Measurements from ENCODE around the gene PALB2.

Gene PALB2

DNA sequence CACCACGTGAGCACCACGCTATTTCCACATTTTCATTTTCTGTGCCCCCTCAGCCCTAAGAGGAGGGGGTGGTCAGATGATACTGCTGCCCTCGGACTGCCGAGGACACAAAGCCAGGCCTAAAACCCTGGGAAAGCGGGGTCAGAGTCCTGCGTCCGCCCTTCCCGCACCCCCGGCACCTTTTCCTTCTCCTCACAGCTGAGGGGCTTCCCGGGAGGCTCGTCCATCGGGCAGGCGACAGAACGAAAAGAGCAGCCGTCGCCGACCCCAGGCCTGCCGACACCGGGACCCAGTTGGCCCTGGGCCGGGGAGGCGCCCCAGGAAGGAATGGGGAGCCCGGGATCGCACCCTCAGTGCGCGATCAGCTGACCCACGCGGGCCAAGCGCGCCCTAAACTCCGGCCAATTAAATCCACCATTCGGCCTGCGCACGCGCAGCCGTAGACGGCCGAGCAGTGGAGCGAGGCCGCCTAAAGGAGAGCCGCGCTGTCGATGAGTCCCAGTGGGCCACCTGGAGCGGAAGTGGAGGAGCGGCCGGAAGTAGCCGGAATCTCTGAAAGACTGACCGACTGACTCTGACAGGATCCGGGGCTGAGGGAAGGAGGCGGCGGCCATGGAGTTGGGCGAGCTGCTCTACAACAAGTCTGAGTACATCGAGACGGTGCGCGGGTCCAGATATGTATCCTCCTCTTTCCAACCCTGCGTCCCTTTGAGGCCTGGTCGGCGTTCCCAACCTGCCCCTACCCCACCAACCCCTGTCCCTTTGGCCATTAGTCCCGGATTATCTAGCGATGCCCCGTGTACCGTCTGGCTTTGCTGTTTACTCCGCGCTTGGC lies at the start of gene PALB2, which contains the start of gene DCTN5:
PALB2 (minus strand) TSS at position 380 of the 835 bp plus-strand sequence; CDS start at position 227, 153 bp downstream.
DCTN5 (plus strand) TSS at position 536 of the 835 bp plus-strand sequence; CDS start at position 613, 77 bp downstream.
- peak; percentile 90 for DNase-seq

- no peak for DNase-seq
These were observed 48.5 kb upstream of the PALB2 start for GRCh38 chr16:23689442-23690187.

DNA sequence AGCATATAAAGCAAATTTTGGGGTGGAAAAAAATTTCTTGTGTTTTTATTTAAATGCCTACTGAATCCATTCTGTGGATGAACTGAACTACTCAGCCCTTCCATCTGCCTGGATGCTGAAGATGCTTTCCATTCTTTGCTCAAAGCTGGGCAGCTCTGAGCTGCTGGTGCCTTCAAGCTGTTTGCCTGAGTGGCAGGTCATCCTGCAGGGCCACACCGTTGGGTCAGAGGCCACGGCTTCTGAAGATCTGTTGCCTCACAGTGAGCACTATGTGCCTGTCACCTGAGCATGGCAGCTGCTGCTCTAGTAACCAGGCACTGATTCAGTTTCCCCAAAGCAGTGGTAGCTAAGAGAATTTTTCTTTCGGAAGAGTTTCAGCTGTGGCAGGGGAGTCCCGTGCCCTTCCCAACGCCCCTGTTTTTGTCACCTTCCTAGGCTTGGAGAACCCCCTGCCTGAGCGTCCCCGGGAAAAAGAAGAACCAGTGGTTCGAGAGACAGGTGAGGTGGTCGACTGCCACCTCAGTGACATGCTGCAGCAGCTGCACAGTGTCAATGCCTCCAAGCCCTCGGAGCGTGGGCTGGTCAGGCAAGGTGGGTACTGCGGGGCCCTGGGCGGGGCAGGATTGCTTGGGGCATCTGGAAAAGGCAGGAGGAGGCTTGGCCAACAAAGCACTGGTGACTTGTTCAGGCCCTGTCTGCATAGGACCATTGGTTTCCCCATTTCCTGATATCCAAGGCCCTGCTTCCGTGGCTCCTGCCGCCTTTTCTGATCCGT lies 46.1 kb upstream of the PALB2 start:
- no peak for DNase-seq

DNA sequence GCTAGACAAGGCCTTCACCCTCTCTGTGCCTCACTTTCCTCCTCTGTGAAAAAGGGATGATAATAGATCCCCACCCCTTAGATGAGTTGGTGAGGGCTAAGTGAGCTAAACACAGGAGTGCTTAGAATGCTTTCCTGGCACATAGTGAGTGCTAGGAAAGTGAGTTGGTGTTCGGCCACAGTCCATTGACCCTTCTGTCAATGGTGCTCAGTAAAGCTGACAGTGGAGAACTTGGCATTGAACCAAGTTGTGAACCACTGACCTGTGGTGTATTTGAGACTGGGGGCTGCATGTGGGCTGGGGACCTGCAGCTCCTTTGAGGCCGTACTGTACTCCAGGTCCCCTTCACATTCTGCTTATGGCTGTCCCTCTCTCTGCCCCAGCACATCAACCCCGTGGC lies 42.4 kb upstream of the PALB2 start:
- no peak for DNase-seq

DNA sequence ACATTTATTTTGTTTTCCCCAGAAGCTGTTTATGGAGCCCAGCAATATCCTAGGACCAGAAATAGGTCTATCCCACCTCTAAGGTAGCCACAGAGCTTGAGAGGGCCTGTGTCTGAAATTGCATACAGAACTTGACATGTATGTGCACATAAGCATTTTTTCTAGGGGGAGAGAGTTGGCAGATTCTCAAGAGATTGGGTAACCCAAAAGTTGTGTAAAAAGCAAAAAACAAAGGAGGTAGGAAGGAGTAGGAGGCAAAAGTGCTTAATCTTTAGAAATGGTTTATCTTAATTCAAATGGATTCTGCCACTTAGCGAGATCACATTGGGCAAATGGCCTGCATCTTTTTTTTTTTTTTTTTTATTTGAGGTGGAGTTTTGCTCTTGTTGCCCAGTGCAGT lies 41.1 kb upstream of the PALB2 start:
- no peak for DNase-seq

DNA sequence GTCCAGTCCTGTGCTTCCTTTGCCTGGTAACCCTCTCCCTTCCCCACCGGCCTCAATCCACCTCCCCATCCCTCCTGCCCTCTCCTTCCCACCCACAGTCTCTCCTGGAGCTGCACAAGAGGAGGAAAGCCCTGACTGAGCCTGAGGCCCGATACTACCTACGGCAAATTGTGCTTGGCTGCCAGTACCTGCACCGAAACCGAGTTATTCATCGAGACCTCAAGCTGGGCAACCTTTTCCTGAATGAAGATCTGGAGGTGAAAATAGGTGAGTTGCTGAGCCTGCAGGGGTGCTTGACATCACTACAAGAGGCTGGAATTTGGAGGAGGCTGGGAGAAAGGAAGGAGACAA lies 38.9 kb upstream of the PALB2 start:
- no peak for DNase-seq

- DNase-seq: no peak
These were observed 38.3 kb upstream of the PALB2 start for GRCh38 chr16:23679274-23679985.

- peak; percentile 79 for DNase-seq
These were observed 37.5 kb upstream of the PALB2 start, which contains the start of gene PLK1 for GRCh38 chr16:23678430-23679273. Gene PLK1 (plus strand): TSS chr16:23678889. CDS start chr16:23678933, 44 bp downstream.

- no peak for DNase-seq
These were observed 35.9 kb upstream of the PALB2 start for GRCh38 chr16:23676924-23677480.

DNA sequence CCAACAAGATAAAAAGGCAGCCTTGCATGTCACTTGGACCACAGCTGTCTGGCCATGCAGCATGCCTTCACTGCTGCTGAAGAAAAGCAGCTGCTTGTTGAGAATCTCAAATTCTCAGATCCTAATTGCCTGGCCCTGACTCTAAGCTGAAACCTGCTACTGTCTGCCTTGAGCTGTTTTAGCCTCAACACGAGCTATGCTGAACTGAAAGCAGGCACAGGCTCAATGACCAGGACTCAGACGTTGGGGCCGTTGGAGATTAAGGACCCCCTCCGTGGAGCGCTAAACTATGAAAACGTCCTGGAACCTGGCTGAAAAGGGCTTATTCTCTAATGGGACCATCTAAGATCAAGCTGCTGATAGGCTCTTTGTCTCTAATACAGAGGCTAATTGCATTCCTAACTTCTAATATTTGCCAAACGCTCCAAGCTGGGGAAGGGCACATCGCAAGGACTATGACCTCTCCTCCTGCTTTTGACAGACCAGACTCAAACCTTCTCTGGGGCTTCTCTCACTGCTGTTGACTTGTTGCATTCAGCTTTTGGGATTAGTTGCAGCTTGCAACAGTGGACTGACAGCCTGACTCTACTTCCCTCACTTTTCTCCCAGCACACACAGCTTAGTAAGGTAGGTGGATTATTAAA lies 33.0 kb upstream of the PALB2 start:
- no peak for DNase-seq

GRCh38 chr16:23670137-23670776 lies 29.1 kb upstream of the PALB2 start:
- peak; percentile 62 for DNase-seq

DNA sequence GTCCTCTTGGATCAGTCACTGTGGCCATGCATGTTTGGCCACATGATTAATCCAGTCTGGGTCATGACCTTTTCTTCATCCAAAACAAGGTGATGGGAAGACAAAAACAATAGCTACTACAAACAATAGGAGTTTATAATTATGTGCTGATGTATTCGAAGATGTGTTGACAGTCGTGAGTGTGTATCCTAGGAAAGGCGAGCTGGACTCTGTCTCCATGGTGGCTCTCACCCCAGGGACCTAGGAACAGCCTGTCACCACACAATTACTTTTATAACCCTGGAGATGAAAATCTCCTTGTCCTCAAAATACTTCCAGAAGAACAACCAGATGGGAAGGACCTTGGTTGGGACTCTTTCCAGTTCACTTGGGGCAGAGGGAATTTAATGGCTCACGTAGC lies 27.8 kb upstream of the PALB2 start:
- DNase-seq: no peak

- DNase-seq: no peak
These were observed 27.1 kb upstream of the PALB2 start for GRCh38 chr16:23668225-23668624.

DNA sequence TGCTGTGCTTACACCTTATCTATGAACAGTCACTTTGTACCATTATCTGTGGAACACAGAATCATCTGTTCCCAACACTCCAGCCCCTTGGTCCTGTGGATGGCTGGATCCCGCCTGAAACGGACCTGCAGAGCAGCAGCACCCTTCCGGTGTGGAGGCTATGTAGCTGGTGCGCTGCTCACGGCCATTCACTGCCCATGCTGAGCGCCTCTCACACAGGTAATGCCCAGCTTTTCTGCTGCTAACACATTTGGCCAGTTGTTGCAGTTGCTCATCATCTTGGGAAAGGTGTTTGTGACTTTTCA lies 26.2 kb upstream of the PALB2 start:
- DNase-seq: no peak

- DNase-seq: no peak
These were observed 25.7 kb upstream of the PALB2 start for GRCh38 chr16:23666571-23667354.

DNA sequence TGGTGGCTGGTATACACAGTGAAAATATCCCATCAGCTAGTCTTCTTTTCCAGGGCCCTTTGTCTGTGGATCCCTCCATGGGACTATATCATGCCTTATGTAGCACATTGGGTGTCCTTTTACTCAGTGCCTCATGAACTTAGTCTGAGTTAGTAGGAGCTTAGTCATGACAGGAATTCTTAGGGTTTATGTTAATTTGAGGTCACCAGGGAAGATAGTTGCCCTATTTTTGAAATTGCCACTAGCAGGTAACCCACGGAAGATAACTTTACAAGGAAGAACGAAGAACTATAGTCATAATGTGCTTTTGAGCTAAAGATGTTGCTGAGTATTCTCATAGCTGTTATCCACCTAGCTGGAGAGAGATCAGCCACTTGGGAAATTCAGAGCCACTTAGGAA lies 22.8 kb upstream of the PALB2 start:
- DNase-seq: no peak

DNA sequence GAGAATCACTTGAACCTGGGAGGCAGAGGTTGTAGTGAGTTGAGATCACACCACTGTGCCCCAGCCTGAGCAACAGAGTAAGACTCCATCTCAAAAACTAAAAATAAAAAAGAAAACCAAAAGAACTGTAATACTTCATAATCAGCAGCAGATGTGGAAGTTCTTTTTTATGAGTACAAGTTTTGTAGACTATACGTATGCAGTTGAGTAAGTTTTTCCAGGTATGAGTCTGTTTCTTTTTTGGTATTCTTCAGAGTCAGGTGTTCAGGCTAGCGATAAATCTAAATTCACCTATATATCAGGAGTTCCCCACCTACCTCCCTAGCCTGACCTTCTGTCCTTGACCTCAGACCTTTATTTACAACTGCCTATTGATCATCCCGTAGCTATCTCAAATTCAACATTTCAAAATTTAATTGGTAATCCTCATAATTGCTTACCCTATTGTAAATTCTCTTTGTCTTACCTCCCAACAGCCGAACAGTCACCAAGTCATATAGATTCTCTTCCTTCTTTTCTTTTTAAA lies 10.9 kb upstream of the PALB2 start:
- no peak for DNase-seq

DNA sequence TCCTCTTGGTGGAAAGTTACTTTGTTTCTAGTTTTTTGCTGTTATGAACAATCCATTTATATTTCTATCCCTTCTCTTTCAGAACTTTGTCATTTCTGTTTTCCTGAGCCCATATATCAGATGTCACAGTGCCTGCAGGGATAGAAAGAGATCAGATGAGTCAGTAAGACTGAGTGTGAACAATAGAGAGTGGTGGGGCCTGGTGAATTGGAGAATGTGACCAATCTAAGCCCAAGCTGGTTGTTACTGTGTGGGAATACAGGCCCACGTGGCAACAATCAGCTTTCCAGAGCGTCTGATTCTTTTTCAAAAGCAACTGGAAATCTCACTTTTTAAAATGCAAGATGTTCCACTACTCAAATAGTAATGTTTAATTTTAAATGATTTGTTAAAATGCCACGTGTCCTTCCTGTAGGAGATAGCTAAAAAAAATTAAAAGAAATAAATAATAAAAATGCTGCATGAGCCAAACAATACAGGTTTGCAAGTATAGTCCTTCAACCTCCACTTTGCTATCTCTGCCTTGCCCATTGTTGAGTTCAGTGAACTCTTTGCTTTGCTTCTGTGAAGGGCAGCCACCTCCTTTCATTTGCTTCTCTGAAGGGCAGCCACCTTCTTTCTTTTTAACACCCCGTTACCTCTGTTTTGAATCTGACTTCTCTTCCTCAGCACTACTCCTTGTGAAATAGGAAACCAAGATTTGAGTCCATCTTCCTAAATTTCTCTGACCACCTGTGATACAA lies 9.7 kb upstream of the PALB2 start:
- DNase-seq: no peak

Measured in stimulated activated CD4-positive, alpha-beta T cell treated with anti-CD3 and anti-CD28 coated beads, Interleukin-4, amount 100 ng/mL, for 24 hours (primary cell).